HepG2 (cell line): ENCODE data around the gene BRCA2. TPM values are rescaled to one million over a fixed set of nuclear protein-coding genes. Genes with fewer than 3 reads are reported as not detected.
A peak's percentile ranks its signal among the peaks of the same experiment; 100 is the strongest.

Experiments used
- ELF3 ChIP-seq: IDR thresholded peaks from 2 replicates; pipeline ENCODE4 v1.6.1; 2016; ENCODE audit warnings: missing genetic modification reagents, missing compliant biosample characterization
- LCORL ChIP-seq, 2 experiments: fragments of 450-650 bp in 1 of 2; sonication (generic) in 1 of 2; formaldehyde crosslinking in 1 of 2; IDR thresholded peaks; 2 replicates each; pipeline versions ENCODE4 v1.5.0 to v1.6.1; 2017 to 2020; ENCODE audit warnings: antibody characterized with exemption in 1 of 2, missing genetic modification reagents in 1 of 2
- LRRFIP1 ChIP-seq: sonication (generic); formaldehyde crosslinking; conservative IDR thresholded peaks from 2 replicates; pipeline ENCODE4 v1.4.0; 2020; ENCODE audit warnings: missing genetic modification reagents
- MBNL3 ChIP-seq: fragments of 250-450 bp; sonication (Bioruptor Pico); conservative IDR thresholded peaks from 2 replicates; pipeline ENCODE4 v1.8.0; 2022; ENCODE audit warnings: mild to moderate bottlenecking, inconsistent platforms
- PHF5A ChIP-seq: IDR thresholded peaks from one replicate; pipeline ENCODE4 v1.6.1; 2018; ENCODE audit warnings: low read depth, missing genetic modification reagents; ENCODE audit not compliant: unreplicated experiment
- RAD21 ChIP-seq: fragments of 450-650 bp; formaldehyde crosslinking; IDR thresholded peaks from 2 replicates; pipeline ENCODE4 v1.5.0; 2020; ENCODE audit warnings: mild to moderate bottlenecking
- REL ChIP-seq: sonication (generic); formaldehyde crosslinking; conservative IDR thresholded peaks from 2 replicates; pipeline ENCODE4 v1.8.0; 2022; ENCODE audit warnings: mild to moderate bottlenecking, missing genetic modification reagents, moderate library complexity
- SMYD3 ChIP-seq: sonication (generic); formaldehyde crosslinking; IDR thresholded peaks from 2 replicates; pipeline ENCODE4 v1.8.1; 2023; ENCODE audit warnings: mild to moderate bottlenecking, missing genetic modification reagents
- SRY ChIP-seq: sonication (generic); formaldehyde crosslinking; IDR thresholded peaks from 2 replicates; pipeline ENCODE4 v1.8.0; 2022; ENCODE audit warnings: mild to moderate bottlenecking, missing genetic modification reagents
- STAG1 ChIP-seq: sonication (generic); formaldehyde crosslinking; IDR thresholded peaks from 2 replicates; pipeline ENCODE4 v1.4.0; 2020; ENCODE audit warnings: missing genetic modification reagents
- YY1 ChIP-seq: IDR thresholded peaks from 2 replicates; pipeline ENCODE4 v1.6.1; 2011; ENCODE audit warnings: low read length, low read depth, moderate library complexity, mild to moderate bottlenecking; ENCODE audit not compliant: insufficient read depth, insufficient replicate concordance
- ZNF333 ChIP-seq: sonication (generic); formaldehyde crosslinking; IDR thresholded peaks from 2 replicates; pipeline ENCODE4 v1.4.0; 2020; ENCODE audit warnings: mild to moderate bottlenecking, missing genetic modification reagents, borderline replicate concordance
- ZNF749 ChIP-seq: sonication (generic); formaldehyde crosslinking; IDR thresholded peaks from 2 replicates; pipeline ENCODE4 v1.8.0; 2022; ENCODE audit warnings: mild to moderate bottlenecking, missing genetic modification reagents, moderate library complexity, borderline replicate concordance
- ZNF782 ChIP-seq: sonication (generic); formaldehyde crosslinking; IDR thresholded peaks from 2 replicates; pipeline ENCODE4 v1.4.0; 2020; ENCODE audit warnings: missing genetic modification reagents, mild to moderate bottlenecking, borderline replicate concordance
- polyA plus RNA-seq, 8 experiments: library from polyadenylated mRNA; depleted of rRNA in 3 of 8; stranded (reverse) in 7 of 8; unstranded in 1 of 8; fragments of >200 nt; fragmentation: Illumina TruSeq in 4 of 8; extraction: Trizol in 4 of 8; gene quantifications; 2 replicates each; pipeline versions ENCODE4 v1.2.1 to v1.2.3, GENCODE V29; 2011 to 2016; ENCODE audit warnings: low read depth in 4 of 8, missing spikeins in 1 of 8, mixed read lengths in 1 of 8; ENCODE audit not compliant: insufficient read depth in 1 of 8
- total RNA-seq, 5 experiments: library from RNA; depleted of rRNA; stranded (reverse); fragments of >200 nt; fragmentation: Illumina TruSeq; extraction: Trizol; gene quantifications; 2 replicates each; pipeline ENCODE4 v1.2.3, GENCODE V29; 2016; ENCODE audit warnings: low read depth in 1 of 5
- TF ChIP-seq, protein P1 (sequence below): sonication (generic); formaldehyde crosslinking; IDR thresholded peaks from 2 replicates; pipeline ENCODE4 v1.4.0; 2020; ENCODE audit warnings: low read depth, mild to moderate bottlenecking, missing genetic modification reagents
- TF ChIP-seq, protein P2 (sequence below): sonication (generic); formaldehyde crosslinking; IDR thresholded peaks from 2 replicates; pipeline ENCODE4 v1.4.0; 2020; ENCODE audit warnings: missing genetic modification reagents
- TF ChIP-seq, protein P3 (sequence below): fragments of 450-650 bp; IDR thresholded peaks from 2 replicates; pipeline ENCODE4 v1.6.1; 2017; ENCODE audit warnings: mild to moderate bottlenecking
- TF ChIP-seq, protein P4 (sequence below): IDR thresholded peaks from 2 replicates; pipeline ENCODE4 v1.6.1; 2018; ENCODE audit warnings: missing genetic modification reagents
- TF ChIP-seq, protein P5 (sequence below): sonication (generic); formaldehyde crosslinking; IDR thresholded peaks from 2 replicates; pipeline ENCODE4 v1.5.0; 2020; ENCODE audit warnings: mild to moderate bottlenecking, missing genetic modification reagents, moderate library complexity

Gene BRCA2
- total and polyA plus RNA-seq, 2 of the 13 experiments (the other 11 are each of a cell fraction or from before 2014, with no cell fraction given): 3.1 to 24.6 TPM

DNA sequence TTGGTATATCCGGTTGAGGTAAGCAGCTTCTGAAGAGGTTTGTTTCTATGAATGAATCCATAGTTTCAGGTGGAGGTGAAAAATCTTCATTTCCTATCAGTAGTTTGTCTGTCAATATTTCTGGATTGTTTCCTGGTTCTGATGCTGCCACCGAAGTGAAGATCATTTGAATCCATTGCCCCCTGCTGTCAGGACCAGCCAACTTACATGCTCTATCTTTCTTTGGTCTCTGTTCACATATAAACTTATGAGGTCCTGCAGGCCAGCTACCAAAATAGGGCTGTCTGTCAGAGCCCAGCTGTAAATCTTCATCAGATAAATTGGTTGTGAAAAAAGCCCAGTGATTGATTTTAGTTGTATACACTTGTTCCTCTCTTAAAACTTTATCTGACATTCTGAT lies 127.8 kb downstream of the BRCA2 start (continued):
- peak; percentile 62; the same call in 1 of the 2 replicates for TF ChIP-seq RAD21 (CRISPR knock-in tag)
- no peak for TF ChIP-seq SMYD3 (CRISPR knock-in tag)
- TF ChIP-seq PHF5A (CRISPR knock-in tag): no peak
- no peak for TF ChIP-seq ZNF749 (CRISPR knock-in tag)
- TF ChIP-seq, protein P1, sequence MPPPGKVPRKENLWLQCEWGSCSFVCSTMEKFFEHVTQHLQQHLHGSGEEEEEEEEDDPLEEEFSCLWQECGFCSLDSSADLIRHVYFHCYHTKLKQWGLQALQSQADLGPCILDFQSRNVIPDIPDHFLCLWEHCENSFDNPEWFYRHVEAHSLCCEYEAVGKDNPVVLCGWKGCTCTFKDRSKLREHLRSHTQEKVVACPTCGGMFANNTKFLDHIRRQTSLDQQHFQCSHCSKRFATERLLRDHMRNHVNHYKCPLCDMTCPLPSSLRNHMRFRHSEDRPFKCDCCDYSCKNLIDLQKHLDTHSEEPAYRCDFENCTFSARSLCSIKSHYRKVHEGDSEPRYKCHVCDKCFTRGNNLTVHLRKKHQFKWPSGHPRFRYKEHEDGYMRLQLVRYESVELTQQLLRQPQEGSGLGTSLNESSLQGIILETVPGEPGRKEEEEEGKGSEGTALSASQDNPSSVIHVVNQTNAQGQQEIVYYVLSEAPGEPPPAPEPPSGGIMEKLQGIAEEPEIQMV (CRISPR knock-in tag): no peak
- TF ChIP-seq ELF3 (CRISPR knock-in tag): peak; percentile 96
- no peak for TF ChIP-seq REL (CRISPR knock-in tag)
- TF ChIP-seq LCORL (IDR thresholded peaks at IDR 0.05): no peak
- TF ChIP-seq LCORL (CRISPR knock-in tag; IDR thresholded peaks at IDR 0.05): 0 out of 2 replicates have a peak, but pooled peaks have one; percentile 31
- TF ChIP-seq, protein P2, sequence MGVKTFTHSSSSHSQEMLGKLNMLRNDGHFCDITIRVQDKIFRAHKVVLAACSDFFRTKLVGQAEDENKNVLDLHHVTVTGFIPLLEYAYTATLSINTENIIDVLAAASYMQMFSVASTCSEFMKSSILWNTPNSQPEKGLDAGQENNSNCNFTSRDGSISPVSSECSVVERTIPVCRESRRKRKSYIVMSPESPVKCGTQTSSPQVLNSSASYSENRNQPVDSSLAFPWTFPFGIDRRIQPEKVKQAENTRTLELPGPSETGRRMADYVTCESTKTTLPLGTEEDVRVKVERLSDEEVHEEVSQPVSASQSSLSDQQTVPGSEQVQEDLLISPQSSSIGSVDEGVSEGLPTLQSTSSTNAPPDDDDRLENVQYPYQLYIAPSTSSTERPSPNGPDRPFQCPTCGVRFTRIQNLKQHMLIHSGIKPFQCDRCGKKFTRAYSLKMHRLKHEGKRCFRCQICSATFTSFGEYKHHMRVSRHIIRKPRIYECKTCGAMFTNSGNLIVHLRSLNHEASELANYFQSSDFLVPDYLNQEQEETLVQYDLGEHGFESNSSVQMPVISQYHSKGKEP: no peak
- TF ChIP-seq, protein P3, sequence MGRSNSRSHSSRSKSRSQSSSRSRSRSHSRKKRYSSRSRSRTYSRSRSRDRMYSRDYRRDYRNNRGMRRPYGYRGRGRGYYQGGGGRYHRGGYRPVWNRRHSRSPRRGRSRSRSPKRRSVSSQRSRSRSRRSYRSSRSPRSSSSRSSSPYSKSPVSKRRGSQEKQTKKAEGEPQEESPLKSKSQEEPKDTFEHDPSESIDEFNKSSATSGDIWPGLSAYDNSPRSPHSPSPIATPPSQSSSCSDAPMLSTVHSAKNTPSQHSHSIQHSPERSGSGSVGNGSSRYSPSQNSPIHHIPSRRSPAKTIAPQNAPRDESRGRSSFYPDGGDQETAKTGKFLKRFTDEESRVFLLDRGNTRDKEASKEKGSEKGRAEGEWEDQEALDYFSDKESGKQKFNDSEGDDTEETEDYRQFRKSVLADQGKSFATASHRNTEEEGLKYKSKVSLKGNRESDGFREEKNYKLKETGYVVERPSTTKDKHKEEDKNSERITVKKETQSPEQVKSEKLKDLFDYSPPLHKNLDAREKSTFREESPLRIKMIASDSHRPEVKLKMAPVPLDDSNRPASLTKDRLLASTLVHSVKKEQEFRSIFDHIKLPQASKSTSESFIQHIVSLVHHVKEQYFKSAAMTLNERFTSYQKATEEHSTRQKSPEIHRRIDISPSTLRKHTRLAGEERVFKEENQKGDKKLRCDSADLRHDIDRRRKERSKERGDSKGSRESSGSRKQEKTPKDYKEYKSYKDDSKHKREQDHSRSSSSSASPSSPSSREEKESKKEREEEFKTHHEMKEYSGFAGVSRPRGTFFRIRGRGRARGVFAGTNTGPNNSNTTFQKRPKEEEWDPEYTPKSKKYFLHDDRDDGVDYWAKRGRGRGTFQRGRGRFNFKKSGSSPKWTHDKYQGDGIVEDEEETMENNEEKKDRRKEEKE: no peak
- TF ChIP-seq, protein P4, sequence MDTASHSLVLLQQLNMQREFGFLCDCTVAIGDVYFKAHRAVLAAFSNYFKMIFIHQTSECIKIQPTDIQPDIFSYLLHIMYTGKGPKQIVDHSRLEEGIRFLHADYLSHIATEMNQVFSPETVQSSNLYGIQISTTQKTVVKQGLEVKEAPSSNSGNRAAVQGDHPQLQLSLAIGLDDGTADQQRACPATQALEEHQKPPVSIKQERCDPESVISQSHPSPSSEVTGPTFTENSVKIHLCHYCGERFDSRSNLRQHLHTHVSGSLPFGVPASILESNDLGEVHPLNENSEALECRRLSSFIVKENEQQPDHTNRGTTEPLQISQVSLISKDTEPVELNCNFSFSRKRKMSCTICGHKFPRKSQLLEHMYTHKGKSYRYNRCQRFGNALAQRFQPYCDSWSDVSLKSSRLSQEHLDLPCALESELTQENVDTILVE (CRISPR knock-in tag): no peak
- TF ChIP-seq STAG1 (CRISPR knock-in tag): peak; percentile 81
- no peak for TF ChIP-seq MBNL3 (CRISPR knock-in tag)
- TF ChIP-seq ZNF333 (CRISPR knock-in tag): no peak
- TF ChIP-seq LRRFIP1 (CRISPR knock-in tag): no peak
- TF ChIP-seq YY1: no peak
- no peak for TF ChIP-seq ZNF782 (CRISPR knock-in tag)
- no peak for TF ChIP-seq SRY (CRISPR knock-in tag)
- TF ChIP-seq, protein P5, sequence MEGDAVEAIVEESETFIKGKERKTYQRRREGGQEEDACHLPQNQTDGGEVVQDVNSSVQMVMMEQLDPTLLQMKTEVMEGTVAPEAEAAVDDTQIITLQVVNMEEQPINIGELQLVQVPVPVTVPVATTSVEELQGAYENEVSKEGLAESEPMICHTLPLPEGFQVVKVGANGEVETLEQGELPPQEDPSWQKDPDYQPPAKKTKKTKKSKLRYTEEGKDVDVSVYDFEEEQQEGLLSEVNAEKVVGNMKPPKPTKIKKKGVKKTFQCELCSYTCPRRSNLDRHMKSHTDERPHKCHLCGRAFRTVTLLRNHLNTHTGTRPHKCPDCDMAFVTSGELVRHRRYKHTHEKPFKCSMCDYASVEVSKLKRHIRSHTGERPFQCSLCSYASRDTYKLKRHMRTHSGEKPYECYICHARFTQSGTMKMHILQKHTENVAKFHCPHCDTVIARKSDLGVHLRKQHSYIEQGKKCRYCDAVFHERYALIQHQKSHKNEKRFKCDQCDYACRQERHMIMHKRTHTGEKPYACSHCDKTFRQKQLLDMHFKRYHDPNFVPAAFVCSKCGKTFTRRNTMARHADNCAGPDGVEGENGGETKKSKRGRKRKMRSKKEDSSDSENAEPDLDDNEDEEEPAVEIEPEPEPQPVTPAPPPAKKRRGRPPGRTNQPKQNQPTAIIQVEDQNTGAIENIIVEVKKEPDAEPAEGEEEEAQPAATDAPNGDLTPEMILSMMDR (CRISPR knock-in tag): peak; percentile 70
